HG03565 (cell line): Measurements from ENCODE around the gene PID1.

Experiments used
- ATAC-seq: cut with Tn5 transposase; IDR thresholded peaks from one replicate; pipeline ENCODE4 v1.9.1; 2021; ENCODE audit warnings: mild to moderate bottlenecking, moderate library complexity; ENCODE audit not compliant: unreplicated experiment

PID1 gene

GRCh38 chr2:229173825-229174359 lies 97.2 kb downstream of the PID1 start:
- ATAC-seq = no peak

- no peak for ATAC-seq
These were observed 100.2 kb downstream of the PID1 start for GRCh38 chr2:229170916-229171315.

- no peak for ATAC-seq
These were observed 100.9 kb downstream of the PID1 start for GRCh38 chr2:229170171-229170570.

- no peak for ATAC-seq
These were observed 101.3 kb downstream of the PID1 start for GRCh38 chr2:229169751-229170150.

- ATAC-seq = no peak
These were observed 106.4 kb downstream of the PID1 start for GRCh38 chr2:229164545-229165249.

- no peak for ATAC-seq
These were observed 107.2 kb downstream of the PID1 start for GRCh38 chr2:229163893-229164292.

GRCh38 chr2:229162015-229162414 lies 109.1 kb downstream of the PID1 start:
- no peak for ATAC-seq

GRCh38 chr2:229160984-229161383 lies 110.1 kb downstream of the PID1 start:
- ATAC-seq = no peak

GRCh38 chr2:229160180-229160579 lies 110.9 kb downstream of the PID1 start:
- ATAC-seq = no peak

- no peak for ATAC-seq
These were observed 111.7 kb downstream of the PID1 start for GRCh38 chr2:229159405-229159804.

- no peak for ATAC-seq
These were observed 116.7 kb downstream of the PID1 start for GRCh38 chr2:229154381-229154780.

GRCh38 chr2:229153951-229154350 lies 117.1 kb downstream of the PID1 start:
- ATAC-seq = no peak

GRCh38 chr2:229153267-229153666 lies 117.8 kb downstream of the PID1 start:
- ATAC-seq = no peak

- ATAC-seq = no peak
These were observed 118.4 kb downstream of the PID1 start for GRCh38 chr2:229152674-229153073.

- ATAC-seq = no peak
These were observed 120.8 kb downstream of the PID1 start for GRCh38 chr2:229150317-229150716.

GRCh38 chr2:229141424-229142025 lies 129.6 kb downstream of the PID1 start:
- no peak for ATAC-seq

- no peak for ATAC-seq
These were observed 133.4 kb downstream of the PID1 start for GRCh38 chr2:229137639-229138038.

- no peak for ATAC-seq
These were observed 134.0 kb downstream of the PID1 start for GRCh38 chr2:229137066-229137465.

GRCh38 chr2:229133155-229133772 lies 137.8 kb downstream of the PID1 start:
- ATAC-seq = no peak

GRCh38 chr2:229132236-229132635 lies 138.9 kb downstream of the PID1 start:
- no peak for ATAC-seq

GRCh38 chr2:229130522-229130921 lies 140.6 kb downstream of the PID1 start:
- no peak for ATAC-seq

GRCh38 chr2:229129738-229130371 lies 141.2 kb downstream of the PID1 start:
- no peak for ATAC-seq
